Measurements from ENCODE around the gene COL26A1. TPM values are rescaled to one million over a fixed set of nuclear protein-coding genes. Genes with fewer than 3 reads are reported as not detected.

The COL26A1 gene
- total and polyA plus RNA-seq, 5 experiments from 2014 or later = not detected

- POLR2A ChIA-PET = no interaction called here
- Mint-ChIP-seq H3K4me3 (no peak overlapping the region), H3K9me3 (peaks cover 0 to 15% (median 8%) of the 10 kb centered on the region in 9 donors), H3K27me3 (peaks cover 5 to 20% (median 7%) of the 10 kb centered on the region in 5 donors), H3K4me1 (peaks cover 4 to 6% (median 4%) of the 10 kb centered on the region in 4 donors), H3K36me3 (no peaks in the 10 kb centered on the region), H3K27ac (no peak overlapping the region)
- peak in 1 of 10 donors; percentile 1 for DNase-seq
- ATAC-seq = no peak
Measured at GRCh38 chr7:101576998-101577397, 214.3 kb downstream of the COL26A1 start.

GRCh38 chr7:101578552-101578951 lies 215.9 kb downstream of the COL26A1 start:
- ATAC-seq (no peak), DNase-seq (no peak)
- Mint-ChIP-seq H3K4me3 (no peak overlapping the region), H3K36me3 (no peaks in the 10 kb centered on the region), H3K27ac (no peak overlapping the region), H3K4me1 (peaks cover 4 to 6% (median 4%) of the 10 kb centered on the region in 4 donors), H3K27me3 (peaks cover 5 to 17% (median 7%) of the 10 kb centered on the region in 5 donors), H3K9me3 (peaks cover 0 to 3% (median 0%) of the 10 kb centered on the region in 9 donors)
- POLR2A ChIA-PET = no interaction called here

- H3K4me1 Mint-ChIP-seq = peaks cover 0 to 4% (median 2%) of the 10 kb centered on the region in 4 donors
- H3K27me3 Mint-ChIP-seq = peaks cover 2 to 6% (median 4%) of the 10 kb centered on the region in 5 donors
- no peak overlapping the region for H3K4me3 Mint-ChIP-seq
Measured at GRCh38 chr7:101580596-101580995, 217.9 kb downstream of the COL26A1 start.

GRCh38 chr7:101581891-101582290 lies 219.2 kb downstream of the COL26A1 start:
- peaks cover 0 to 6% (median 4%) of the 10 kb centered on the region in 5 donors for H3K27me3 Mint-ChIP-seq
- H3K9me3 Mint-ChIP-seq = no peaks in the 10 kb centered on the region
- ATAC-seq (no peak), DNase-seq (peak in 1 of 10 donors; percentile 0)
- no peaks in the 10 kb centered on the region for H3K4me1 Mint-ChIP-seq
- POLR2A ChIA-PET = no interaction called here
- H3K27ac Mint-ChIP-seq = no peak overlapping the region
- no peaks in the 10 kb centered on the region for H3K36me3 Mint-ChIP-seq
- no peak overlapping the region for H3K4me3 Mint-ChIP-seq

More at GRCh38 chr7:101580596-101580995, 217.9 kb downstream of the COL26A1 start:
- peak in 1 of 10 donors; percentile 2 for DNase-seq
- H3K9me3 Mint-ChIP-seq = no peaks in the 10 kb centered on the region
- POLR2A ChIA-PET = no interaction called here
- peak overlapping the region in 1 of 10 donors; percentile 56 for H3K27ac Mint-ChIP-seq
- no peak for ATAC-seq
- no peaks in the 10 kb centered on the region for H3K36me3 Mint-ChIP-seq

GRCh38 chr7:101582971-101583370 lies 220.3 kb downstream of the COL26A1 start:
- H3K9me3 Mint-ChIP-seq = no peaks in the 10 kb centered on the region
- H3K4me1 Mint-ChIP-seq = no peaks in the 10 kb centered on the region
- no peak overlapping the region for H3K4me3 Mint-ChIP-seq
- ATAC-seq = no peak
- POLR2A ChIA-PET = no interaction called here
- DNase-seq = peak in 1 of 10 donors; percentile 1
- no peaks in the 10 kb centered on the region for H3K36me3 Mint-ChIP-seq
- peaks cover 0 to 6% (median 4%) of the 10 kb centered on the region in 5 donors for H3K27me3 Mint-ChIP-seq
- no peak overlapping the region for H3K27ac Mint-ChIP-seq

- no peak for ATAC-seq
Measured at GRCh38 chr7:101586078-101586905, 223.6 kb downstream of the COL26A1 start.

GRCh38 chr7:101586906-101587677 lies 224.4 kb downstream of the COL26A1 start:
- peaks cover 0 to 8% (median 0%) of the 10 kb centered on the region in 5 donors for H3K27me3 Mint-ChIP-seq
- H3K9me3 Mint-ChIP-seq = no peaks in the 10 kb centered on the region
- no peaks in the 10 kb centered on the region for H3K4me1 Mint-ChIP-seq
- DNase-seq (no peak), ATAC-seq (no peak)
- no peaks in the 10 kb centered on the region for H3K36me3 Mint-ChIP-seq
- H3K4me3 Mint-ChIP-seq = no peak overlapping the region
- POLR2A ChIA-PET = no interaction called here
- H3K27ac Mint-ChIP-seq = peak overlapping the region in 1 of 10 donors; percentile 17

More at GRCh38 chr7:101586078-101586905, 223.6 kb downstream of the COL26A1 start:
- Mint-ChIP-seq H3K27ac (no peak overlapping the region), H3K4me3 (no peak overlapping the region), H3K36me3 (no peaks in the 10 kb centered on the region), H3K27me3 (peaks cover 0 to 6% (median 0%) of the 10 kb centered on the region in 5 donors), H3K9me3 (no peaks in the 10 kb centered on the region), H3K4me1 (no peaks in the 10 kb centered on the region)
- POLR2A ChIA-PET = no interaction called here
- DNase-seq = peak in 1 of 10 donors; percentile 10

- no peak for ATAC-seq
- Mint-ChIP-seq H3K4me1 (no peaks in the 10 kb centered on the region), H3K27ac (peak overlapping the region in 1 of 10 donors; percentile 58), H3K27me3 (peaks cover 0 to 7% (median 0%) of the 10 kb centered on the region in 5 donors), H3K9me3 (no peaks in the 10 kb centered on the region), H3K36me3 (no peaks in the 10 kb centered on the region), H3K4me3 (no peak overlapping the region)
- POLR2A ChIA-PET = interaction anchor here (0.7 kb wide), 1 partner anchor 694 kb away, joined by 5 read pairs; no protein-coding TSS in a partner anchor
- DNase-seq = peak in 1 of 10 donors; percentile 13
Measured at GRCh38 chr7:101588131-101588935, 225.7 kb downstream of the COL26A1 start.

GRCh38 chr7:101589052-101589451 lies 226.4 kb downstream of the COL26A1 start:
- H3K27me3 Mint-ChIP-seq = peaks cover 0 to 5% (median 0%) of the 10 kb centered on the region in 5 donors
- H3K9me3 Mint-ChIP-seq = no peaks in the 10 kb centered on the region
- no peak overlapping the region for H3K27ac Mint-ChIP-seq
- H3K4me1 Mint-ChIP-seq = no peaks in the 10 kb centered on the region
- ATAC-seq = no peak
- no peaks in the 10 kb centered on the region for H3K36me3 Mint-ChIP-seq
- POLR2A ChIA-PET = interaction anchor here (0.7 kb wide), 1 partner anchor 693 kb away, joined by 5 read pairs; no protein-coding TSS in a partner anchor
- peak in 1 of 10 donors; percentile 12 for DNase-seq
- H3K4me3 Mint-ChIP-seq = no peak overlapping the region

GRCh38 chr7:101589976-101590662 lies 227.4 kb downstream of the COL26A1 start:
- DNase-seq = peak in 1 of 10 donors; percentile 10
- no peak for ATAC-seq
- no peaks in the 10 kb centered on the region for H3K9me3 Mint-ChIP-seq
- no peak overlapping the region for H3K27ac Mint-ChIP-seq
- no peaks in the 10 kb centered on the region for H3K4me1 Mint-ChIP-seq
- H3K27me3 Mint-ChIP-seq = peaks cover 0 to 5% (median 0%) of the 10 kb centered on the region in 5 donors
- POLR2A ChIA-PET = no interaction called here
- H3K4me3 Mint-ChIP-seq = no peak overlapping the region
- no peaks in the 10 kb centered on the region for H3K36me3 Mint-ChIP-seq

- Mint-ChIP-seq H3K4me1 (no peaks in the 10 kb centered on the region), H3K27ac (no peak overlapping the region), H3K9me3 (no peaks in the 10 kb centered on the region), H3K36me3 (no peaks in the 10 kb centered on the region), H3K27me3 (peaks cover 0 to 5% (median 0%) of the 10 kb centered on the region in 5 donors), H3K4me3 (no peak overlapping the region)
- DNase-seq (peak in 1 of 10 donors; percentile 10), ATAC-seq (no peak)
- POLR2A ChIA-PET = no interaction called here
Measured at GRCh38 chr7:101590663-101591435, 228.2 kb downstream of the COL26A1 start.

All from naive thymus-derived CD8-positive, alpha-beta T cell (primary cell).